DND-41 (cell line): Measurements from ENCODE around the gene CXCL6.
A peak's percentile ranks its signal among the peaks of the same experiment; 100 is the strongest.

Source experiments
- ATAC-seq: fragments of 200-7000 bp; cut with Tn5 transposase; 3 replicates; pipeline ENCODE4 v1.9.1; 2021; ENCODE audit warnings: low read depth; ENCODE audit not compliant: insufficient read depth
- DNase-seq: peaks from one replicate; pipeline ENCODE4 v3.0.0-alpha.2; 2020
- H2AFZ ChIP-seq: 2 replicates; pipeline ENCODE4 v1.6.0; 2012; ENCODE audit warnings: low read depth, low read length
- H3K27ac ChIP-seq: 2 replicates; pipeline ENCODE4 v1.5.1; 2012; ENCODE audit warnings: low read length, inconsistent platforms
- H3K27me3 ChIP-seq: fragments of 200-600 bp; sonication (generic); 2 replicates; pipeline ENCODE4 v1.6.0; 2012; ENCODE audit warnings: low read length, mild to moderate bottlenecking, inconsistent platforms; ENCODE audit not compliant: insufficient read depth, poor library complexity
- H3K36me3 ChIP-seq: 2 replicates; pipeline ENCODE4 v1.5.1; 2012; ENCODE audit warnings: low read length, inconsistent platforms; ENCODE audit not compliant: insufficient read depth
- H3K4me1 ChIP-seq: 2 replicates; pipeline ENCODE4 v1.5.1; 2012; ENCODE audit warnings: mild to moderate bottlenecking, low read length; ENCODE audit not compliant: insufficient read depth
- H3K4me2 ChIP-seq: 2 replicates; pipeline ENCODE4 v1.6.0; 2012; ENCODE audit warnings: mild to moderate bottlenecking, moderate library complexity, low read length, inconsistent platforms; ENCODE audit not compliant: insufficient read depth
- H3K4me3 ChIP-seq, 2 experiments: fragments of 200-600 bp in 1 of 2; shearing (Covaris generic) in 1 of 2; 2 replicates each; pipeline ENCODE4 v1.5.1; 2012 to 2016; ENCODE audit warnings: inconsistent platforms in 2 of 2, low read length in 2 of 2, mild to moderate bottlenecking in 2 of 2, low read depth in 1 of 2, moderate library complexity in 1 of 2
- H3K79me2 ChIP-seq: 2 replicates; pipeline ENCODE4 v1.6.0; 2012; ENCODE audit warnings: low read length, inconsistent platforms; ENCODE audit not compliant: insufficient read depth
- H3K9ac ChIP-seq: 2 replicates; pipeline ENCODE4 v1.6.0; 2012; ENCODE audit warnings: low read depth, mild to moderate bottlenecking, inconsistent platforms, low read length, moderate library complexity
- H3K9me3 ChIP-seq: 2 replicates; pipeline ENCODE4 v1.5.1; 2012; ENCODE audit warnings: low read length, moderate library complexity, mild to moderate bottlenecking, inconsistent platforms; ENCODE audit not compliant: insufficient read depth, severe bottlenecking
- H4K20me1 ChIP-seq: 2 replicates; pipeline ENCODE4 v1.6.0; 2012; ENCODE audit warnings: low read length; ENCODE audit not compliant: insufficient read depth
- EZH2 ChIP-seq: IDR thresholded peaks from 3 replicates; pipeline ENCODE4 v1.6.1; 2012; ENCODE audit warnings: borderline replicate concordance, low read depth, mild to moderate bottlenecking, moderate library complexity, low read length, inconsistent platforms; ENCODE audit not compliant: severe bottlenecking
- TF ChIP-seq, protein P1 (sequence below): IDR thresholded peaks from 2 replicates; pipeline ENCODE4 v1.5.1; 2012; ENCODE audit warnings: borderline replicate concordance, low read length, moderate library complexity, mild to moderate bottlenecking; ENCODE audit not compliant: poor library complexity, severe bottlenecking; ENCODE audit errors: extremely low read depth

CXCL6 gene

GRCh38 chr4:73800206-73800605, 36.3 kb upstream of the CXCL6 start:
- no peak overlapping the region for H3K4me2 ChIP-seq
- no peak for DNase-seq
- ATAC-seq, result no peak
- no peaks in the 10 kb centered on the region for H4K20me1 ChIP-seq
- H3K36me3 ChIP-seq, result no peaks in the 10 kb centered on the region
- H3K79me2 ChIP-seq, result no peaks in the 10 kb centered on the region
- H3K27me3 ChIP-seq, result no peaks in the 10 kb centered on the region
- TF ChIP-seq, protein P1, sequence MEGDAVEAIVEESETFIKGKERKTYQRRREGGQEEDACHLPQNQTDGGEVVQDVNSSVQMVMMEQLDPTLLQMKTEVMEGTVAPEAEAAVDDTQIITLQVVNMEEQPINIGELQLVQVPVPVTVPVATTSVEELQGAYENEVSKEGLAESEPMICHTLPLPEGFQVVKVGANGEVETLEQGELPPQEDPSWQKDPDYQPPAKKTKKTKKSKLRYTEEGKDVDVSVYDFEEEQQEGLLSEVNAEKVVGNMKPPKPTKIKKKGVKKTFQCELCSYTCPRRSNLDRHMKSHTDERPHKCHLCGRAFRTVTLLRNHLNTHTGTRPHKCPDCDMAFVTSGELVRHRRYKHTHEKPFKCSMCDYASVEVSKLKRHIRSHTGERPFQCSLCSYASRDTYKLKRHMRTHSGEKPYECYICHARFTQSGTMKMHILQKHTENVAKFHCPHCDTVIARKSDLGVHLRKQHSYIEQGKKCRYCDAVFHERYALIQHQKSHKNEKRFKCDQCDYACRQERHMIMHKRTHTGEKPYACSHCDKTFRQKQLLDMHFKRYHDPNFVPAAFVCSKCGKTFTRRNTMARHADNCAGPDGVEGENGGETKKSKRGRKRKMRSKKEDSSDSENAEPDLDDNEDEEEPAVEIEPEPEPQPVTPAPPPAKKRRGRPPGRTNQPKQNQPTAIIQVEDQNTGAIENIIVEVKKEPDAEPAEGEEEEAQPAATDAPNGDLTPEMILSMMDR, result no peak
- no peak for TF ChIP-seq EZH2
- no peaks in the 10 kb centered on the region for H3K9me3 ChIP-seq
- no peak overlapping the region for H3K27ac ChIP-seq
- no peak overlapping the region for H3K4me3 ChIP-seq
- no peak overlapping the region for H3K9ac ChIP-seq
- no peak overlapping the region for H2AFZ ChIP-seq
- peaks cover 10% of the 10 kb centered on the region for H3K4me1 ChIP-seq

DNA sequence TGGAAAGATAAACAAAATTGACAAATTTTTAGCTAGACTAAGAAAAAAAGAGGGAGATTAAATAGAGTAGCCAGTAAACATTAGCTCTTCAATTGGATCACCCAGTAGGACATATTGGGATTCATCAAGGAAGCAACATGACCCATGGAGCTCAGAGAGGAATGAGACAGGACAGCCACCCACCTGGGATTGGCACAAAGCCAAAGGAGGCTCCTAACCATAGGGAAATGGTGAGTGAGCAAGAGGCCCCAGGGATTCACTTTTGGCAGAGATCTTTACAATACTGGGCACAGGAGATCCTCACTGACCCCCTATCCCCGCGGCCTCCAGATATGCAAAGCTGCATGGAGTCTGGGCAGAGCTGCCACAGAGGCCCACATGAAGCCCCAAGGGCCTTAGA, 34.8 kb upstream of the CXCL6 start:
- TF ChIP-seq EZH2, result no peak
- TF ChIP-seq, protein P1, result no peak
- peaks cover 10% of the 10 kb centered on the region for H3K4me1 ChIP-seq
- H3K27ac ChIP-seq, result no peak overlapping the region
- H3K36me3 ChIP-seq, result no peaks in the 10 kb centered on the region
- ATAC-seq (no peak), DNase-seq (no peak)
- H3K9me3 ChIP-seq, result no peaks in the 10 kb centered on the region
- H4K20me1 ChIP-seq, result no peaks in the 10 kb centered on the region
- no peaks in the 10 kb centered on the region for H3K79me2 ChIP-seq
- no peak overlapping the region for H3K4me2 ChIP-seq
- H3K27me3 ChIP-seq, result no peaks in the 10 kb centered on the region
- H3K9ac ChIP-seq, result no peak overlapping the region
- H2AFZ ChIP-seq, result no peak overlapping the region
- no peak overlapping the region for H3K4me3 ChIP-seq

- Histone ChIP-seq H3K9me3 (no peaks in the 10 kb centered on the region), H2AFZ (0 out of 2 replicates have a peak overlapping the region, but pooled peaks have one; percentile 47), H4K20me1 (no peaks in the 10 kb centered on the region), H3K36me3 (no peaks in the 10 kb centered on the region), H3K27ac (peak overlapping the region; percentile 48; the same call in 1 of the 2 replicates), H3K27me3 (no peaks in the 10 kb centered on the region), H3K79me2 (no peaks in the 10 kb centered on the region), H3K4me3 (no peak overlapping the region), H3K9ac (no peak overlapping the region), H3K4me2 (no peak overlapping the region), H3K4me1 (peaks cover 10% of the 10 kb centered on the region)
- DNase-seq, result no peak
- TF ChIP-seq, protein P1, result no peak
- no peak for TF ChIP-seq EZH2
- ATAC-seq, result no peak
Observed at GRCh38 chr4:73803213-73803612, 33.3 kb upstream of the CXCL6 start.

GRCh38 chr4:73810191-73810590, 26.3 kb upstream of the CXCL6 start:
- Histone ChIP-seq H4K20me1 (no peaks in the 10 kb centered on the region), H2AFZ (no peak overlapping the region), H3K4me2 (no peak overlapping the region), H3K9me3 (no peaks in the 10 kb centered on the region), H3K36me3 (no peaks in the 10 kb centered on the region), H3K27ac (no peak overlapping the region), H3K79me2 (no peaks in the 10 kb centered on the region), H3K4me1 (peaks cover 16% of the 10 kb centered on the region), H3K4me3 (no peak overlapping the region), H3K9ac (no peak overlapping the region), H3K27me3 (no peaks in the 10 kb centered on the region)
- DNase-seq (no peak), ATAC-seq (no peak)
- TF ChIP-seq EZH2, result no peak
- TF ChIP-seq, protein P1, result no peak
